ENCODE results near the gene RALGDS. TPM values are rescaled to one million over a fixed set of nuclear protein-coding genes. Genes with fewer than 3 reads are reported as not detected.

The RALGDS gene
- total RNA-seq, 6 experiments from 2014 or later: 12.1 to 15.8 (median 14.8) TPM

DNA sequence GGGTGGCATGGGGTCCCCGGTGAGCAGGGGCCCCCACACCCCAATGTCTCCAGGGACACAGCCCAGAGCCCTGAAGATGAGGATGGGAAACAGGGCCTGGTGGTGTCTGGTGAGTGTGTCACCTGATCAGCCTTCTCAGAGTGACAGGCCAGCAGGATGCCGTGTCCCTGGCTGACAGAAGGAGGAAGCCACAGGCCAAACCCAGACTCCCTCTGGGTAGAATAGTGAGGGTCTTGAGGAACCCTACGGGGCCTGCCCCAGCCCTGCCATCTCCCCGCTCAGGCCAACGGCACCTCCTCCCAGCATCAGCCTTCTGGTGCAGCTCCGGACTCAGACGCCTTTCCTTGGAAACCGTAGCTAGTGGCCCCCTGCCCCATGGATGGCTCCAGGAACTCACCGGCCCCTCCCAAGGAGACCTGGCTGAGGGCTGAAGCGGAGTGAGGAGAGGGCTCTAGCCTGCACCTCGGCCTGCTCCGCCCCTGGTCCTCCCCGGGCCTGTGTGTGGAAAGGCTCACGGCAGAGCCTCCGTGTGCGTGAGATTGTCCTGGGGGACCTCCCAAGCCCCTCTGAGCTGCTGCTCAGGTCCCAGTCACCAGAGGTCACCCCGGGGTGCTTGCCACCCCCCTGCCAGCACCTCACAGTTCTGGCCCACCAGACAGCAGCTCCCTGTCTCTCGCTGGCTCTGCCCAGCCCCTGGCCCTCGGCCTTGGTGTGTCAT, 6.0 kb downstream of the RALGDS start:
- H3K9me3 Mint-ChIP-seq: no peaks in the 10 kb centered on the region
- no peaks in the 10 kb centered on the region; the same call in 1 of the 2 replicates for H3K36me3 Mint-ChIP-seq (ENCODE audit: low read depth)
- H3K27ac Mint-ChIP-seq: peak overlapping the region; percentile 42; the same call in 1 of the 2 replicates
- no peaks in the 10 kb centered on the region; the same call in 1 of the 2 replicates for H3K27me3 Mint-ChIP-seq (ENCODE audit: insufficient read depth)
- H3K4me3 Mint-ChIP-seq: no peak overlapping the region
- H3K4me1 Mint-ChIP-seq (ENCODE audit: low read depth): peaks cover 46% of the 10 kb centered on the region
- DNase-seq: no peak
- TF ChIP-seq, protein P1, sequence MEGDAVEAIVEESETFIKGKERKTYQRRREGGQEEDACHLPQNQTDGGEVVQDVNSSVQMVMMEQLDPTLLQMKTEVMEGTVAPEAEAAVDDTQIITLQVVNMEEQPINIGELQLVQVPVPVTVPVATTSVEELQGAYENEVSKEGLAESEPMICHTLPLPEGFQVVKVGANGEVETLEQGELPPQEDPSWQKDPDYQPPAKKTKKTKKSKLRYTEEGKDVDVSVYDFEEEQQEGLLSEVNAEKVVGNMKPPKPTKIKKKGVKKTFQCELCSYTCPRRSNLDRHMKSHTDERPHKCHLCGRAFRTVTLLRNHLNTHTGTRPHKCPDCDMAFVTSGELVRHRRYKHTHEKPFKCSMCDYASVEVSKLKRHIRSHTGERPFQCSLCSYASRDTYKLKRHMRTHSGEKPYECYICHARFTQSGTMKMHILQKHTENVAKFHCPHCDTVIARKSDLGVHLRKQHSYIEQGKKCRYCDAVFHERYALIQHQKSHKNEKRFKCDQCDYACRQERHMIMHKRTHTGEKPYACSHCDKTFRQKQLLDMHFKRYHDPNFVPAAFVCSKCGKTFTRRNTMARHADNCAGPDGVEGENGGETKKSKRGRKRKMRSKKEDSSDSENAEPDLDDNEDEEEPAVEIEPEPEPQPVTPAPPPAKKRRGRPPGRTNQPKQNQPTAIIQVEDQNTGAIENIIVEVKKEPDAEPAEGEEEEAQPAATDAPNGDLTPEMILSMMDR (IDR thresholded peaks at IDR 0.05): no peak

DNA sequence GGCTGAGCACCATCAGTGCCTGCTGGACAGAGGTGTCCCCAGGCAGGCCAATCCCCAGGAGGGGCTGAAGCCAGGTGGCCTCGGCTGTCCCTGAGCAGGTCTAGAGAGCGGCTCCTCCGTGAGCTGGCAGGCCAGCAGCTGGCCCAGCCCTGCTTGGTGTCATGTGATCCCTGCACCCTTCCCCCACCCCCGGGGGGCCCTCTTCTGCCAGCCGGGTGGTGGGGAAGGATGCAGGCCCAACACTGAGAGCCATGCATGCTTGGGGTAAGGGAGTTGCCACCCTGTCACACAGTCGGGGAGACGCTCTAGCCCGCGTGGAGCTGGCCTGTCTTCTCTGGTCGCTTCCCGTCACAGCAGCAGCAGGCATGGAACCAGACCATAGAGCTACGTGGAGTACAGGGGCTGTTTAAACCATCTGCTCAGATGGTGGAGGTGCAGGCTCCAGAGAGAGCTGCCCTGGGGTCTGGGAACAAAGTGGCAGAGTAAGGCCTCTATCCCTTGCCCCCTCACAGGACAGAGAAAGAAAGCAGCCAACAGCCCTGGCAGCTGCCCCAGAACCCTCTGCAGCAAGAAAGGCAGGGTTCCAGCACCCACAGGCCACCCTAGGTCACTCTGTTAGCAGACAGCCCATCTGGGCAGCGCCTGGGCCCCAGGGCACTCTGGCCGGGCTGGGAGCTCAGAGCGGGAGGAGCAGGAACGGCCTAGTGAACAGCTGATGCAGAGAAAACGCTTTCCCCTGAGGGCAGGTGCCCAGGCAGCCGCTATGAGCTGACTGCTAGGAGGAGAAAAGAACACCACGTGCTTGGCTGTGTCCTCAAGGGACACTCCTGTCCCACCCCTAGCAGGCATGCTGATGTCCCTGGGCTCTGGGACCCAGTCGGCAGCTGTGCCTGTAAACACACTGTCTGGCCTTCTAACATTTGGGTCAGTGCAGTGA, 6.8 kb downstream of the RALGDS start:
- Mint-ChIP-seq H3K9me3 (no peaks in the 10 kb centered on the region), H3K27ac (peak overlapping the region; percentile 82), H3K27me3 (ENCODE audit: insufficient read depth) (no peaks in the 10 kb centered on the region; the same call in 1 of the 2 replicates), H3K4me3 (peak overlapping the region; percentile 62), H3K4me1 (ENCODE audit: low read depth) (peaks cover 38% of the 10 kb centered on the region), H3K36me3 (ENCODE audit: low read depth) (no peaks in the 10 kb centered on the region; the same call in 1 of the 2 replicates)
- TF ChIP-seq, protein P1 (IDR thresholded peaks at IDR 0.05): no peak
- peak; percentile 75 for DNase-seq

DNA sequence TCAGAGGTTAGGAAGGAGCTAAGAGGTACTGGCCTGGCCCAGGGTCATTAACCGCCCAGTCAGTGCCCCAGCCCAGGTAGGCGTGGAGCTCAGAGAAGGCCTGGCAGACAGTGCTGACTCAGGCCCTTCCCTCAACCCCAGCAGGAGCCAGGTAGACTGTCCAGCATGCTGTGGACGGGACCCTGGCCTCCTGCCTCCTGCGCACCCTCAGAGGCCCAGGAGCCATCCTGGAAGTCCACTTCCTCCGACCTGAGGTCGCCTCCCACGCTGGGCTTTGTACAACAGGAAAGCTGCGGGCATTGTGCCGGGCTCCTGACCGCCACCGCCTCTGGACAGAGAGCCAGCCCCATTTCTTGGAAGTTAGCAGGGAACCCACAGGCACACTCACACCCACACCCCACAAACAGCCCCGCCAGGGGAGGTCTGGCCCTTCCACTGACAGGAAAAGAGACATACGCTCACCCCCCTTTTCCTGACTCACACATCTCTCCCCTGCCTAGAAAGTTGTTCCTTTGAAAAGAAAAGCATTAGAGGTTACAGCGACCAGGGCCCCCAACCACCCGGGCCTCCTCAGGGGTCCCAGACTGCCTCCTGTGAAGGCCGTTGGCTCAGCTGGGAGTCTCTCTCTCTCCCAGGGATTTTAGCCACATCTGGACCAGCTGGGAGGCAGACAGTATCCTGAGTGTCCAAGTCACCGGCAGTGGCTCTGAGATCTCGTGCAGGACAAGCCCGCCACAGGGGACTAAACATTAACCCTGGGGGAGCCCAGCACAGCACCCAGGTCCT, 7.7 kb downstream of the RALGDS start:
- H3K4me3 Mint-ChIP-seq: peak overlapping the region; percentile 62
- peak; percentile 46 for DNase-seq
- no peaks in the 10 kb centered on the region; the same call in 1 of the 2 replicates for H3K27me3 Mint-ChIP-seq (ENCODE audit: insufficient read depth)
- TF ChIP-seq, protein P1 (IDR thresholded peaks at IDR 0.05): no peak
- H3K27ac Mint-ChIP-seq: peak overlapping the region; percentile 82
- H3K36me3 Mint-ChIP-seq (ENCODE audit: low read depth): no peaks in the 10 kb centered on the region; the same call in 1 of the 2 replicates
- H3K4me1 Mint-ChIP-seq (ENCODE audit: low read depth): peaks cover 29% of the 10 kb centered on the region
- H3K9me3 Mint-ChIP-seq: no peaks in the 10 kb centered on the region

DNA sequence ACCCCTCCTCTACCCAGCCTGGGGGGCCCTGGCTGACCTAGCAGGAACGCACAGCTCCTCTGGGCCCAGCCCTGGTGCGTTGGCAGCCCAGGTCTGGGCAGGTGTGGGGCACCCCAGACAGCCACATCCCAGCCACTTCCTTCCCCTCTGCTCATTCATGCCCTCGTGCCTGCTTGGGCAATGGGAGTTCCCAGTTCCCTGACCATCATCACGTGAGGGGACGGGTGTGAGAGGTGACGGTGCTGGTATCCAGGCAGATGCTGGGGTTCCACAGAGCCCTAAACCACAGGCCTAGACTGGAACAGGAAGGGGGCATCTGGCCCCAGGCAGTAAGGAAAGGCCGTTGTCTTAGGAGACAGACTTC, 8.4 kb downstream of the RALGDS start:
- DNase-seq: no peak
- H3K9me3 Mint-ChIP-seq: no peaks in the 10 kb centered on the region
- H3K27me3 Mint-ChIP-seq (ENCODE audit: insufficient read depth): no peaks in the 10 kb centered on the region; the same call in 1 of the 2 replicates
- no peaks in the 10 kb centered on the region; the same call in 1 of the 2 replicates for H3K36me3 Mint-ChIP-seq (ENCODE audit: low read depth)
- peaks cover 26% of the 10 kb centered on the region for H3K4me1 Mint-ChIP-seq (ENCODE audit: low read depth)
- no peak overlapping the region for H3K4me3 Mint-ChIP-seq
- TF ChIP-seq, protein P1 (IDR thresholded peaks at IDR 0.05): no peak
- H3K27ac Mint-ChIP-seq: 0 out of 2 replicates have a peak overlapping the region, but pooled peaks have one; percentile 31
